ENCODE measurements around the gene AP5B1.

DNA sequence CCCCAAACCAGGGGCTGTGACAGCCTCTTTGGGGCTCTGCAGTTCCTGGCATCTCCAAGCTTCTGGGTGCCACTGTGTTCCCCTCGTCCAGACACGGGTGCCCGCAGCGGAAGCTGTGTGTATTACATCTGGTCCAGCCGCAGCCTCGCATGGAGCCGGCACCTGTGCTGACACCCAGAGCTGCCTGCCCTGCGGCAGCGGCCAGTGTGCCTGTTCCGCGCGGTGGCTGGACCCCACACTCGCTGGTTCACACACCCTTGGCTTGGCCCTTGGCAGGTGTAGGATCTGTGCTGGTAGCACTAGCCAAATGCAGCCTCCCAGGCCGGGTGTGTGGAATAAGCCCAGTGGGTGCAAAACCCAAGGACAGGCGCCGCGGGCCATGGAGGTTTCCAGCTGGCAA, 35.7 kb downstream of the AP5B1 start:
- no peak for TF ChIP-seq POLR2A (IDR thresholded peaks at IDR 0.05)
- TF ChIP-seq, protein P1, sequence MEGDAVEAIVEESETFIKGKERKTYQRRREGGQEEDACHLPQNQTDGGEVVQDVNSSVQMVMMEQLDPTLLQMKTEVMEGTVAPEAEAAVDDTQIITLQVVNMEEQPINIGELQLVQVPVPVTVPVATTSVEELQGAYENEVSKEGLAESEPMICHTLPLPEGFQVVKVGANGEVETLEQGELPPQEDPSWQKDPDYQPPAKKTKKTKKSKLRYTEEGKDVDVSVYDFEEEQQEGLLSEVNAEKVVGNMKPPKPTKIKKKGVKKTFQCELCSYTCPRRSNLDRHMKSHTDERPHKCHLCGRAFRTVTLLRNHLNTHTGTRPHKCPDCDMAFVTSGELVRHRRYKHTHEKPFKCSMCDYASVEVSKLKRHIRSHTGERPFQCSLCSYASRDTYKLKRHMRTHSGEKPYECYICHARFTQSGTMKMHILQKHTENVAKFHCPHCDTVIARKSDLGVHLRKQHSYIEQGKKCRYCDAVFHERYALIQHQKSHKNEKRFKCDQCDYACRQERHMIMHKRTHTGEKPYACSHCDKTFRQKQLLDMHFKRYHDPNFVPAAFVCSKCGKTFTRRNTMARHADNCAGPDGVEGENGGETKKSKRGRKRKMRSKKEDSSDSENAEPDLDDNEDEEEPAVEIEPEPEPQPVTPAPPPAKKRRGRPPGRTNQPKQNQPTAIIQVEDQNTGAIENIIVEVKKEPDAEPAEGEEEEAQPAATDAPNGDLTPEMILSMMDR (IDR thresholded peaks at IDR 0.05), result no peak
- TF ChIP-seq POLR2AphosphoS5 (IDR thresholded peaks at IDR 0.05), result no peak
